HG03575 (cell line): ENCODE measurements around the gene REN.

Experiments
- ATAC-seq: cut with Tn5 transposase; IDR thresholded peaks from one replicate; pipeline ENCODE4 v1.9.1; 2021; ENCODE audit not compliant: unreplicated experiment, insufficient number of reproducible peaks, low FRiP score; ENCODE audit errors: extremely low read depth

REN gene

GRCh38 chr1:204192589-204193352 lies 26.6 kb upstream of the REN start:
- ATAC-seq = no peak

GRCh38 chr1:204192046-204192445 lies 25.9 kb upstream of the REN start:
- ATAC-seq = no peak

- no peak for ATAC-seq
Observed at GRCh38 chr1:204191456-204191855, 25.3 kb upstream of the REN start.

GRCh38 chr1:204190212-204191211 lies 24.4 kb upstream of the REN start:
- ATAC-seq = no peak

GRCh38 chr1:204188959-204189639 lies 23.0 kb upstream of the REN start:
- ATAC-seq = no peak

- ATAC-seq = no peak
Observed at GRCh38 chr1:204186597-204186996, 20.5 kb upstream of the REN start.

- ATAC-seq = no peak
Observed at GRCh38 chr1:204181116-204181515, 15.0 kb upstream of the REN start.

GRCh38 chr1:204180133-204180532 lies 14.0 kb upstream of the REN start:
- ATAC-seq = no peak

GRCh38 chr1:204178487-204179281 lies 12.5 kb upstream of the REN start:
- ATAC-seq = no peak

- ATAC-seq = no peak
Observed at GRCh38 chr1:204177133-204177532, 11.0 kb upstream of the REN start.

- no peak for ATAC-seq
Observed at GRCh38 chr1:204176049-204176448, 9.9 kb upstream of the REN start.

GRCh38 chr1:204174958-204175357 lies 8.8 kb upstream of the REN start:
- ATAC-seq = no peak

GRCh38 chr1:204172404-204173029 lies 6.4 kb upstream of the REN start:
- no peak for ATAC-seq

GRCh38 chr1:204171751-204172178 lies 5.6 kb upstream of the REN start:
- no peak for ATAC-seq

- no peak for ATAC-seq
Observed at GRCh38 chr1:204170494-204171155, 4.5 kb upstream of the REN start.

GRCh38 chr1:204169858-204170257 lies 3.7 kb upstream of the REN start:
- no peak for ATAC-seq

GRCh38 chr1:204167730-204168129 lies 1.6 kb upstream of the REN start:
- no peak for ATAC-seq
